RPMI7951 (cell line): ENCODE results near the gene FBXW5. TPM values are rescaled to one million over a fixed set of nuclear protein-coding genes. Genes with fewer than 3 reads are reported as not detected.

Experiments used
- DNase-seq: peaks from one replicate; pipeline ENCODE4 v3.0.0-alpha.2; 2012; ENCODE audit warnings: low read depth
- total RNA-seq: library from RNA; depleted of rRNA; stranded (reverse); fragments of >200 nt; shearing (Covaris generic); gene quantifications from 2 replicates; pipeline ENCODE4 v1.2.3, GENCODE V29; 2014

Gene FBXW5
- total RNA-seq, 1 experiment from 2014 or later = 48.7 TPM

- DNase-seq = no peak
These were observed 16.4 kb upstream of the FBXW5 start for GRCh38 chr9:136960938-136961275.

GRCh38 chr9:136960212-136960937, 15.8 kb upstream of the FBXW5 start:
- DNase-seq = no peak

- no peak for DNase-seq
These were observed 14.6 kb upstream of the FBXW5 start for GRCh38 chr9:136958898-136959850.

GRCh38 chr9:136958473-136958872, 13.9 kb upstream of the FBXW5 start:
- no peak for DNase-seq

GRCh38 chr9:136957901-136958300, 13.4 kb upstream of the FBXW5 start:
- DNase-seq = no peak

GRCh38 chr9:136957461-136957860, 12.9 kb upstream of the FBXW5 start:
- DNase-seq = no peak

- no peak for DNase-seq
These were observed 12.1 kb upstream of the FBXW5 start for GRCh38 chr9:136956604-136957003.

GRCh38 chr9:136955943-136956335, 11.4 kb upstream of the FBXW5 start:
- DNase-seq = no peak

- no peak for DNase-seq
These were observed 10.8 kb upstream of the FBXW5 start for GRCh38 chr9:136955202-136955942.

GRCh38 chr9:136954270-136955083, 9.9 kb upstream of the FBXW5 start:
- DNase-seq = no peak

GRCh38 chr9:136953771-136954269, 9.3 kb upstream of the FBXW5 start:
- DNase-seq = no peak

GRCh38 chr9:136952876-136953770, 8.6 kb upstream of the FBXW5 start:
- no peak for DNase-seq

GRCh38 chr9:136952321-136952850, 7.8 kb upstream of the FBXW5 start:
- no peak for DNase-seq

- no peak for DNase-seq
These were observed 7.2 kb upstream of the FBXW5 start, which contains the start of gene LCN12 for GRCh38 chr9:136951541-136952320. TSS of gene LCN12 (plus strand) at chr9:136952273. CDS start at chr9:136952328, 55 bp downstream.

- DNase-seq = no peak
These were observed 6.2 kb upstream of the FBXW5 start for GRCh38 chr9:136950656-136951276.

GRCh38 chr9:136949817-136950655, 5.5 kb upstream of the FBXW5 start:
- DNase-seq = peak; percentile 73

- no peak for DNase-seq
These were observed 4.8 kb upstream of the FBXW5 start for GRCh38 chr9:136949239-136949816.
